GM21576 (cell line): Measurements from ENCODE around the gene KMT5B.

Experiments
- ATAC-seq: cut with Tn5 transposase; IDR thresholded peaks from one replicate; pipeline ENCODE4 v1.9.1; 2021; ENCODE audit warnings: mild to moderate bottlenecking, moderate library complexity; ENCODE audit not compliant: unreplicated experiment

KMT5B gene

GRCh38 chr11:68121067-68121899, 91.8 kb downstream of the KMT5B start, which contains the start of gene CHKA:
Gene CHKA (minus strand): TSS chr11:68121388. CDS start chr11:68121177, 211 bp downstream.
- ATAC-seq: peak; percentile 80

- peak; percentile 18 for ATAC-seq
Measured at GRCh38 chr11:68120273-68121066, 92.6 kb downstream of the KMT5B start.

DNA sequence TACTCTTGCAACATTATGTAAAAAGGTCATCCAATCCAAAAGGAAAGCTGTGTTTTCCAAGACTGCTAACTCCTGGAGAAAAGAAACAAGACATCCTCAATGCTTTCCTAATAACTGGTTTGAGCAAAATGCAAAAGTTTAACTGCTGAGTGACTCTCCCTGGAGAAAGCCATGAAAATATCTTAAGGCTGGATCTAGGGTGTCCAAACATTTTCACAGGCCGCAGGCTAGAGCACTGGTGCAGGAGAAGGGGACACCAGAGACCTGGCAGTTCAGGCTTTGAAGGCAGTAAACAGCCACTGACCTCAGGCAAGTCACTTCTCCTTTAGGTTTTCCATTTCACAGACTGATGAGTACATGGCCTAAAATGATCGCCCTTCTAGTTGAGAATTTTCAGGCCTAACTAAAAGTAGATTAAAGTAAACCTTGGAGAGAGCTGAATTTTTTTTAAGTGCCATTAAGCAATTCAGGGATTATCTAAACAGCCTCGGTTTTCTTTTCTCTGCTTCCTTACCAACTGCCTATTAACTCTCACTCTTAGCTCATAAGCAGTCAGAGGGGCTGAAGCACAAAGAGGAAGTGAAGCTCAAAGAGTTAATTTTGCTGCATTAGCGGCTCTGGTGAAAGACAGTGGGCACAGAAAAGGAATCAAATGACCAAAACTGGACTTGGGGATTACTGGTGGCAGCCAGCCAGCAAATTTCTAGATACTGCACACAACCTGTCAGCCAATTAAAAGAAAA, 94.2 kb downstream of the KMT5B start:
- ATAC-seq: no peak

DNA sequence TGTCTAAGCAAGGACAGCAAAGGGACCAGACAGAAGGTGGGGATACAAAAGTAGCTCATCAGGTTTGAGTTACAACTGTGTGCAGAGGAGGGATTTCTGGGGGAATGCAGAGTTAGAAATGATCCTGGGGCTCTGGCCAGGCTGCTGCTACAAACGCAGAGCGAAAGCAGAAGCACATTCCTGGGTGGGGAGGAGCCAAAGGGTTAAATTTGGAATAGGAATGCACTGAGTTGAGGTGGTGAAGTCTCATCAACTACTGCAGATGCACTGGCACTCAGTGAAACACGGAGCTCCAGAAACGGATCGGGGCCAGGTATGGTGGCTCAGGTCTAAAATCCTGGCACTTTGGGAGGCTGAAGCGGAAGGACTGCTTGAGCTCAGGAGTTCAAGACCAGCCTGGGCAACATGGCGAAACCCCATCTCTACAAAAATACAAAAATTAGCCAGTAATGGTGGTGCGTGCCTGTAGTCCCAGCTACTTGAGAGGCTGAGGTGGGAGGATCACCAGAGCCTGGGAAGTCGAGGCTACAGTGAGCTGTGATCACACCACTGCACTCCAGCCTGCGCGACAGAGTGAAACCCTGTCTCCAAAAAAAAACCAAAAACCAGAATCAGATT, 95.1 kb downstream of the KMT5B start:
- ATAC-seq: no peak

DNA sequence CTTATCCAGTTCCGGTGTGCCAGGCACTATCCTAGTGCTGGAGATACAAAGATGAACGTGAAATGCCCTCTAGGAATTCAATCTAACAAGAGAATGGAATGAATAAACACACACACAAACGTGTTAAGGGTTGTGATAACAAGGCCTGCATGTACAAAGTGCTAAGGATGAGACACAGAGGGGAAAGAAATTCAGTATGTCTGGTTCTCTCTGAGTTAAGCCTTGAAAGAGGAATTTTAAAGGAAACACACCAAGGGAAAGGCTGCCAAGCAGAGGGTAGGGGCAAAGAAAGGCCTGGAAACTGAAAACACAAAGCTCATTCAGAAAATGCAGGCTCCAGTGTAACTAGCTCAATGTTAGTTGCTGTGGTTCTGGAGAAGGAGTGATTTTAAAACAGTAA, 96.1 kb downstream of the KMT5B start:
- no peak for ATAC-seq

GRCh38 chr11:68116126-68116525, 97.0 kb downstream of the KMT5B start:
- ATAC-seq: no peak

DNA sequence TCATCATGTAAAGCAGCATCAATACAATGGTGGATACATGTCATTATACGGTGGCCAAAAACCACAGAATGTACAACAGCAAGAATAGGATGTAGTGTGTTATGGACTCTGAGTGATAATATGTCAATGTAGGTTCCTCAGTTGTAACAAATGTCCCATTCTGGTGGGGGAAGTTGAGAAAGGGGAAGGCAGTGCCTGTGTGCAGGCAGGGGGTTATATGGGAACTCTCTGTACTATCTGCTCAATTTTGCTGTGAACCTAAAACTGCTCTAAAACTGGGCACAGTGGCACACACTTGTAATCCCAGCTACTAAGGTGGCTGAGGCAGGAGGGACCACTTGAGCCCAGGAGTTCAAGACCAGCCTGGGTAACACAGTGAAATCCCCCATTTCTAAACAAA, 97.8 kb downstream of the KMT5B start:
- no peak for ATAC-seq

DNA sequence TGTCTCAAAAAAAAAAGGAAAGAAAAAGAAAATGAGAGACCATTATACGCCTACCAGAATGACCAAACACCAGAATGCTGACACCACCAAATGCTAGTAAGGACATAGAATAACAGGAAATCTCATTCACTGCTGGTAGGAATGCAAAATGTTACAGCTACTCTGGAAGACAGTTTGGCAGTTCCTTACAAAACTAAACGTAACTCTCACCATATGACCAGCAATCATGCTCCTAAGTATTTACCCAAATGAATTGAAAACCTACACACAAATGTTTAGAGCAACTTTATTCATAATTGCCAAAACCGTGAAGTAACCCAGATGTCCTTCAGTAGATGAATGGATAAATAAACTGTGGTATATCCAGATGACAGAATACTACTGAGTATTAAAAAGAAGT, 99.1 kb downstream of the KMT5B start:
- ATAC-seq: no peak

GRCh38 chr11:68107689-68108088, 105.4 kb downstream of the KMT5B start:
- no peak for ATAC-seq

GRCh38 chr11:68106165-68106940, 106.7 kb downstream of the KMT5B start:
- ATAC-seq: no peak
